Measurements from ENCODE around the gene RPS18. TPM values are rescaled to one million over a fixed set of nuclear protein-coding genes. Genes with fewer than 3 reads are reported as not detected.

Gene RPS18
- polyA plus RNA-seq, 3 donors = 2,430 to 3,295 (median 2,894) TPM

DNA sequence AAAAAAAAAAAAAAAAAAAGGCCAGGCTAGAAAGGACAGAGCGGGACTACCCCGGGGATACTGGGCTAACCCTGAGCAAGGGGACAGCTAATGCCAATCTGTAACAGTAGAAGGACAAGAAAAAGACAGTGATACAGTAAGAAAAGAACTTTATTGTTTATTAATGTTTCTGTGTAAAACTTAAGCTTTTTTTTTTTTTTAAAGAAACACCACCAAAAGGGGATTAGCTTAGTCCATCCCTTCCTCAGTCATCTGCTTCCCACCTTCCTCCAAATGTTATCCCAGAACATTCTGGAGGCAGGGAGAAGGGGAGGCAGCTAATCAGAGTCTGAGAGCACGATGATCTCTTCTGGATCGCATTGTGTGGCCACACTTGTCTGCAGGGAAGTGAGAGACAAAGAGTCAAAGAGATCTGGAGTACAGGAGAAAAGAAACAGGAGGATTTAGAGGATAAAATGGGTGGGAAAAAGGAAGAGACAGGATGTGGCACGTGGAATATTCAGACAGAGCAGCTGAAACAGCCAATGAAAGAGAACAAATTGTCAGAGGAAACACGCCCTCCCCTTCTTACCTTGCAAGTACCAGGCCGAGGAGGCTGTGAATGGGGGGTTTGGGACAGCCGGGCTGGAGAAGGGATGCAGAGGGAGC, 46.7 kb downstream of the RPS18 start:
- H3K4me1 ChIP-seq (ENCODE audit: control insufficient read depth in 1 of 2, insufficient read depth in 2 of 2, low read length in 2 of 2) = peaks cover 64 to 78% of the 10 kb centered on the region in 2 donors

DNA sequence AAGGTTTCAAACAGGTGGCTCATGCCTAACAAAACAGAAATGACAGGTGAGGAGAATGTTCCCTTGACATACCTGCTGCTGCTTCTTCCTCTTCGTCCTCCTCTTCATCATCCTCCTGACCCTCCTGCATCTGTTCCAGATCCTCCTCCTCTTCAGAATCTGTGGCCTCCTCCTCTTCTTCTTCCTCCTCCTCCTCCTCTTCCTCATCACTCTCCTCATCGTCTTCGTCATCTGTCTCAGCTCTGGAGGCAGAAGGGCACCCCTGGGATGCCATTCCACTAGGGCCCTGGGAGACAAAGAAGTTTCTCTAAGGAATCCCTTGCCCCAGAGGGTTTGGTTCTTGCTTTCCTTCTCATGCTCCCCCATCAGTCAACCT, 48.1 kb downstream of the RPS18 start:
- Histone ChIP-seq H3K36me3 (replicated peaks in 1 of 2; ENCODE audit: control insufficient read depth in 1 of 2, insufficient read depth in 2 of 2, low read length in 2 of 2) (peaks cover 28 to 38% of the 10 kb centered on the region in 2 donors), H3K27ac (ENCODE audit: low read depth in 1 of 2, low read length in 2 of 2) (no peak overlapping the region), H3K4me1 (ENCODE audit: control insufficient read depth in 1 of 2, insufficient read depth in 2 of 2, low read length in 2 of 2) (peaks cover 66 to 82% of the 10 kb centered on the region in 2 donors), H3K27me3 (ENCODE audit: control insufficient read depth in 2 of 2, insufficient read depth in 2 of 2, low read length in 2 of 2) (no peaks in the 10 kb centered on the region), H3K4me2 (replicated peaks; ENCODE audit: extremely low read depth, low read length, poor library complexity, severe bottlenecking) (no peak overlapping the region), H4K20me1 (ENCODE audit: insufficient read depth, low read length) (peaks cover 45% of the 10 kb centered on the region), H3K4me3 (replicated peaks in 1 of 3; ENCODE audit: low read depth in 2 of 3, low read length in 3 of 3) (no peak overlapping the region), H3K79me2 (ENCODE audit: insufficient read depth, low read length) (peaks cover 66% of the 10 kb centered on the region), H2AFZ (ENCODE audit: insufficient read depth, low read depth, low read length, poor library complexity, severe bottlenecking) (no peak overlapping the region), H3K9ac (ENCODE audit: insufficient read depth, low read length, poor library complexity, severe bottlenecking) (no peak overlapping the region), H3K9me3 (replicated peaks in 1 of 2; ENCODE audit: control insufficient read depth in 1 of 2, insufficient read depth in 1 of 2, low read length in 2 of 2) (no peaks in the 10 kb centered on the region)
- peaks cover 31 to 43% of the 10 kb centered on the region in 2 donors for H3K36me3 Mint-ChIP-seq
- peaks cover 0 to 3% (median 1%) of the 10 kb centered on the region in 7 donors for H3K9me3 Mint-ChIP-seq
- H3K4me1 Mint-ChIP-seq = peaks cover 78% of the 10 kb centered on the region
- DNase-seq = no peak
- peak overlapping the region in 4 of 7 donors; percentile 13 to 64 (median 46) for H3K27ac Mint-ChIP-seq
- intact Hi-C loops (cut with micrococcal nuclease) = loop anchor here in 1 of 2 donors (10.0 kb wide), 1 partner anchor 95 kb away; the partner anchor contains the start of genes CUTA and PHF1
- 100% methylated on average over 2 of the region's 3 CpGs for WGBS (ENCODE audit: insufficient coverage)
- TF ChIP-seq, protein P1, sequence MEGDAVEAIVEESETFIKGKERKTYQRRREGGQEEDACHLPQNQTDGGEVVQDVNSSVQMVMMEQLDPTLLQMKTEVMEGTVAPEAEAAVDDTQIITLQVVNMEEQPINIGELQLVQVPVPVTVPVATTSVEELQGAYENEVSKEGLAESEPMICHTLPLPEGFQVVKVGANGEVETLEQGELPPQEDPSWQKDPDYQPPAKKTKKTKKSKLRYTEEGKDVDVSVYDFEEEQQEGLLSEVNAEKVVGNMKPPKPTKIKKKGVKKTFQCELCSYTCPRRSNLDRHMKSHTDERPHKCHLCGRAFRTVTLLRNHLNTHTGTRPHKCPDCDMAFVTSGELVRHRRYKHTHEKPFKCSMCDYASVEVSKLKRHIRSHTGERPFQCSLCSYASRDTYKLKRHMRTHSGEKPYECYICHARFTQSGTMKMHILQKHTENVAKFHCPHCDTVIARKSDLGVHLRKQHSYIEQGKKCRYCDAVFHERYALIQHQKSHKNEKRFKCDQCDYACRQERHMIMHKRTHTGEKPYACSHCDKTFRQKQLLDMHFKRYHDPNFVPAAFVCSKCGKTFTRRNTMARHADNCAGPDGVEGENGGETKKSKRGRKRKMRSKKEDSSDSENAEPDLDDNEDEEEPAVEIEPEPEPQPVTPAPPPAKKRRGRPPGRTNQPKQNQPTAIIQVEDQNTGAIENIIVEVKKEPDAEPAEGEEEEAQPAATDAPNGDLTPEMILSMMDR (IDR thresholded peaks at IDR 0.05) = no peak
- no peak overlapping the region for H3K4me3 Mint-ChIP-seq
- peaks cover 0 to 2% (median 0%) of the 10 kb centered on the region in 3 donors for H3K27me3 Mint-ChIP-seq (ENCODE audit: low read depth in 3 of 3)

More for the DNA sequence above, 46.7 kb downstream of the RPS18 start:
- H3K4me3 Mint-ChIP-seq = peak overlapping the region; percentile 98
- Histone ChIP-seq H3K27ac (ENCODE audit: low read depth in 1 of 2, low read length in 2 of 2) (peak overlapping the region; percentile 77), H3K9ac (ENCODE audit: insufficient read depth, low read length, poor library complexity, severe bottlenecking) (peak overlapping the region; percentile 60), H3K9me3 (replicated peaks in 1 of 2; ENCODE audit: control insufficient read depth in 1 of 2, insufficient read depth in 1 of 2, low read length in 2 of 2) (no peaks in the 10 kb centered on the region), H3K79me2 (ENCODE audit: insufficient read depth, low read length) (peaks cover 78% of the 10 kb centered on the region), H2AFZ (ENCODE audit: insufficient read depth, low read depth, low read length, poor library complexity, severe bottlenecking) (peak overlapping the region; percentile 87), H4K20me1 (ENCODE audit: insufficient read depth, low read length) (peaks cover 45% of the 10 kb centered on the region), H3K36me3 (replicated peaks in 1 of 2; ENCODE audit: control insufficient read depth in 1 of 2, insufficient read depth in 2 of 2, low read length in 2 of 2) (peaks cover 28 to 38% of the 10 kb centered on the region in 2 donors), H3K4me2 (replicated peaks; ENCODE audit: extremely low read depth, low read length, poor library complexity, severe bottlenecking) (peak overlapping the region; percentile 82), H3K4me3 (replicated peaks in 1 of 3; ENCODE audit: low read depth in 2 of 3, low read length in 3 of 3) (peak overlapping the region in 2 of 3 experiments; percentile 89 to 99), H3K27me3 (ENCODE audit: control insufficient read depth in 2 of 2, insufficient read depth in 2 of 2, low read length in 2 of 2) (no peaks in the 10 kb centered on the region)
- intact Hi-C loops (cut with micrococcal nuclease) = loop anchor here in 1 of 2 donors (10.0 kb wide), 1 partner anchor 96 kb away; the partner anchor contains the start of genes CUTA and PHF1
- H3K4me1 Mint-ChIP-seq = peaks cover 75% of the 10 kb centered on the region
- peak overlapping the region; percentile 96 to 99 (median 98) for H3K27ac Mint-ChIP-seq
- TF ChIP-seq, protein P1 (IDR thresholded peaks at IDR 0.05) = no peak
- peaks cover 31 to 43% of the 10 kb centered on the region in 2 donors for H3K36me3 Mint-ChIP-seq
- no peak for DNase-seq
- WGBS (ENCODE audit: insufficient coverage) = 80% methylated on average over 5 of the region's 8 CpGs
- peaks cover 0 to 2% (median 0%) of the 10 kb centered on the region in 3 donors for H3K27me3 Mint-ChIP-seq (ENCODE audit: low read depth in 3 of 3)
- peaks cover 0 to 4% (median 1%) of the 10 kb centered on the region in 7 donors for H3K9me3 Mint-ChIP-seq
